HG02798 (cell line): Measurements from ENCODE around the gene SMARCA4.
"Not testable (repeated sequence)": the region's sequence is repeated elsewhere in the genome, so short reads cannot be mapped to it uniquely, and the experiment has no call there.

ENCODE experiments used
- ATAC-seq: cut with Tn5 transposase; IDR thresholded peaks from one replicate; pipeline ENCODE4 v1.9.1; 2021; ENCODE audit warnings: mild to moderate bottlenecking; ENCODE audit not compliant: unreplicated experiment, poor library complexity

SMARCA4 gene

GRCh38 chr19:11090997-11091702 is 130.3 kb downstream of the SMARCA4 start:
- no peak for ATAC-seq

GRCh38 chr19:11091703-11092153 is 130.9 kb downstream of the SMARCA4 start:
- no peak for ATAC-seq

- ATAC-seq: no peak
These were observed 131.3 kb downstream of the SMARCA4 start for GRCh38 chr19:11092181-11092538.

- no peak for ATAC-seq
These were observed 132.9 kb downstream of the SMARCA4 start for GRCh38 chr19:11093689-11094238.

GRCh38 chr19:11094520-11094894 is 133.7 kb downstream of the SMARCA4 start:
- ATAC-seq: no peak

- peak; percentile 57 for ATAC-seq
These were observed 135.5 kb downstream of the SMARCA4 start for GRCh38 chr19:11096210-11096841.

GRCh38 chr19:11097367-11097766 is 136.5 kb downstream of the SMARCA4 start:
- ATAC-seq: not testable (repeated sequence)

- no peak for ATAC-seq
These were observed 137.5 kb downstream of the SMARCA4 start for GRCh38 chr19:11098327-11098726.

- no peak for ATAC-seq
These were observed 138.0 kb downstream of the SMARCA4 start for GRCh38 chr19:11098861-11099260.

- ATAC-seq: no peak
These were observed 139.2 kb downstream of the SMARCA4 start for GRCh38 chr19:11100049-11100448.

GRCh38 chr19:11101057-11101456 is 140.2 kb downstream of the SMARCA4 start:
- ATAC-seq: no peak

GRCh38 chr19:11102944-11103343 is 142.1 kb downstream of the SMARCA4 start:
- no peak for ATAC-seq

- ATAC-seq: not testable (repeated sequence)
These were observed 142.8 kb downstream of the SMARCA4 start for GRCh38 chr19:11103667-11104066.

- no peak for ATAC-seq
These were observed 144.3 kb downstream of the SMARCA4 start for GRCh38 chr19:11105014-11105636.

GRCh38 chr19:11106477-11106876 is 145.6 kb downstream of the SMARCA4 start:
- ATAC-seq: no peak

- ATAC-seq: no peak
These were observed 147.9 kb downstream of the SMARCA4 start for GRCh38 chr19:11108746-11109145.

- no peak for ATAC-seq
These were observed 150.4 kb downstream of the SMARCA4 start for GRCh38 chr19:11111117-11111770.

- ATAC-seq: no peak
These were observed 150.9 kb downstream of the SMARCA4 start for GRCh38 chr19:11111771-11112144.
